ENCODE data around the gene NOVA2. TPM values are rescaled to one million over a fixed set of nuclear protein-coding genes. Genes with fewer than 3 reads are reported as not detected.

Gene NOVA2
- total and polyA plus RNA-seq, 2 of the 8 experiments (the other 6 are each of a cell fraction or from before 2014, with no cell fraction given): 3.2 to 24.6 TPM

GRCh38 chr19:46000491-46001246 is 27.0 kb upstream of the NOVA2 start:
- 10% methylated on average over 15 of the region's 34 CpGs; no CpG with 5 or more reads in 1 of the 2 experiments for WGBS, 2 experiments (ENCODE audit: extremely low coverage in 1 of 2, insufficient coverage in 1 of 2, insufficient read length in 1 of 2, insufficient replicate concordance in 2 of 2, low coverage in 1 of 2, low lambda C conversion rate in 2 of 2, missing lambda C conversion rate in 1 of 2)
- H2BK5ac ChIP-seq (ENCODE audit: low read depth, low read length): 0 out of 2 replicates have a peak overlapping the region, but pooled peaks have one; percentile 5
- peak overlapping the region; percentile 73 for H4K91ac ChIP-seq (replicated peaks; ENCODE audit: insufficient read length, low read length)
- H3K4ac ChIP-seq (replicated peaks; ENCODE audit: insufficient read length, low read depth, low read length): no peak overlapping the region
- 0 out of 8 replicates have a peak, but pooled peaks cover 0 to 8% (median 0%) of the 10 kb centered on the region in 4 experiments for H3K36me3 ChIP-seq (ENCODE audit: control insufficient read depth in 2 of 4, insufficient read depth in 4 of 4, low read length in 3 of 4)
- peak overlapping the region; percentile 47 to 85 (median 61) for H3K4me3 ChIP-seq (ENCODE audit: extremely low read depth in 1 of 4, insufficient read depth in 2 of 4, low read depth in 3 of 4, low read length in 4 of 4)
- H3K27ac ChIP-seq (ENCODE audit: low read depth, low read length): no peak overlapping the region
- H2AFZ ChIP-seq (ENCODE audit: low read length): no peak overlapping the region
- no peak overlapping the region for H3K23ac ChIP-seq (ENCODE audit: insufficient read length)
- no peak overlapping the region for H2BK20ac ChIP-seq (ENCODE audit: low read length)
- no peak overlapping the region; the same call in 1 of the 2 replicates for H4K8ac ChIP-seq (ENCODE audit: extremely low read depth, insufficient read depth, low read length)
- FAIRE-seq: no peak
- H2BK15ac ChIP-seq (ENCODE audit: low read length): no peak overlapping the region
- H4K5ac ChIP-seq (ENCODE audit: insufficient read length, low read depth, low read length): no peak overlapping the region
- peak overlapping the region; percentile 66 for H3K56ac ChIP-seq (replicated peaks; ENCODE audit: insufficient read length, low read depth, low read length)
- no peak overlapping the region for H2AK5ac ChIP-seq (ENCODE audit: low read depth, low read length)
- no peak overlapping the region for H2BK120ac ChIP-seq (replicated peaks; ENCODE audit: low read depth, low read length)
- no peak overlapping the region for H3K18ac ChIP-seq (ENCODE audit: extremely low read depth, low read length)
- H3K23me2 ChIP-seq (ENCODE audit: low read depth, low read length): peaks cover 12% of the 10 kb centered on the region
- H3K79me2 ChIP-seq (ENCODE audit: control insufficient read depth in 1 of 2, insufficient read depth in 2 of 2, low read length in 2 of 2): peaks cover 0 to 8% of the 10 kb centered on the region in 2 experiments; a peak in 2 of 4 replicates
- no peak overlapping the region for H2BK12ac ChIP-seq (ENCODE audit: low read depth, low read length)
- CTCF ChIA-PET (ENCODE audit: partially characterized antibody): interaction anchor here (1.2 to 1.4 kb wide), 2 partner anchors 10 to 16 kb away, joined by 4 to 5 read pairs; no protein-coding TSS in a partner anchor
- H3K79me1 ChIP-seq (ENCODE audit: low read depth, low read length): peaks cover 7% of the 10 kb centered on the region; the same call in 1 of the 2 replicates
- POLR2A ChIA-PET (ENCODE audit: partially characterized antibody): interaction anchor here (1.1 kb wide), 1 partner anchor 25 kb away, joined by 3 read pairs; no protein-coding TSS in a partner anchor
- no peaks in the 10 kb centered on the region for H3K27me3 ChIP-seq (replicated peaks in 1 of 4; ENCODE audit: control insufficient read depth in 3 of 4, extremely low read depth in 1 of 4, insufficient read depth in 3 of 4, low read length in 3 of 4)
- 0 out of 7 replicates have a peak overlapping the region, but pooled peaks of 1 of the 4 experiments have one; percentile 35 for H3K9ac ChIP-seq (replicated peaks in 1 of 4; ENCODE audit: extremely low read depth in 1 of 4, low read depth in 3 of 4, low read length in 3 of 4)
- peak in 1 of 2 experiments; percentile 78 for DNase-seq (ENCODE audit: low read depth in 1 of 2, low spot score in 2 of 2)
- peaks cover 2 to 3% of the 10 kb centered on the region in 2 experiments for H4K20me1 ChIP-seq (replicated peaks in 1 of 2; ENCODE audit: control insufficient read depth in 1 of 2, insufficient read depth in 2 of 2, low read length in 2 of 2)
- no peaks in the 10 kb centered on the region for H3K9me3 ChIP-seq (ENCODE audit: insufficient read depth in 2 of 2, low read depth in 1 of 2, low read length in 1 of 2)
- H3K4me1 ChIP-seq (replicated peaks in 1 of 4; ENCODE audit: control insufficient read depth in 3 of 4, insufficient read depth in 4 of 4, low read length in 3 of 4): peaks cover 3 to 9% (median 4%) of the 10 kb centered on the region in 4 experiments; a peak in 6 of 7 replicates
- peak overlapping the region; percentile 97 to 98 for H3K4me2 ChIP-seq (ENCODE audit: insufficient read depth in 1 of 2, low read depth in 2 of 2, low read length in 2 of 2)
- H3K14ac ChIP-seq (ENCODE audit: insufficient read length): no peak overlapping the region
- TF ChIP-seq EZH2 (IDR thresholded peaks at IDR 0.05; ENCODE audit: low read depth, low read length, severe bottlenecking) (no peak), EGR1 (IDR thresholded peaks at IDR 0.05; ENCODE audit: borderline replicate concordance, low read depth, low read length) (no peak), ATF3 (IDR thresholded peaks at IDR 0.05; ENCODE audit: insufficient read depth, low read depth, low read length) (no peak), TEAD4 (IDR thresholded peaks at IDR 0.05; ENCODE audit: low read depth, low read length) (no peak), YY1 (IDR thresholded peaks at IDR 0.05; ENCODE audit: low read depth, low read length) (no peak), CHD1 (IDR thresholded peaks at IDR 0.05; ENCODE audit: low read depth, low read length) (no peak), KDM4A (IDR thresholded peaks at IDR 0.05; ENCODE audit: low read depth, low read length, severe bottlenecking) (peak; percentile 29), PHF8 (conservative IDR thresholded peaks at IDR 0.05; ENCODE audit: low read depth, low read length) (peak; percentile 22; the same call in 1 of the 2 replicates)
